Lower lobe of right lung (tissue), 2 donors: Measurements from ENCODE around the gene KPNA3. TPM values are rescaled to one million over a fixed set of nuclear protein-coding genes. Genes with fewer than 3 reads are reported as not detected.

ENCODE experiments used
- ATAC-seq, 2 donors: fragments of 200-7000 bp; cut with Tn5 transposase; one replicate each; pipeline ENCODE4 v1.9.1; 2020 to 2022; ENCODE audit warnings: mild to moderate bottlenecking in 2 of 2, moderate library complexity in 2 of 2
- DNase-seq: peaks from one replicate; pipeline ENCODE4 v3.0.0-alpha.2; 2020
- H3K27ac ChIP-seq: fragments of 200-600 bp; one replicate; pipeline ENCODE4 v1.8.0; 2022
- H3K27me3 ChIP-seq: fragments of 200-600 bp; one replicate; pipeline ENCODE4 v1.8.0; 2022; ENCODE audit warnings: low read depth
- H3K36me3 ChIP-seq: fragments of 200-600 bp; one replicate; pipeline ENCODE4 v1.8.0; 2022; ENCODE audit warnings: mild to moderate bottlenecking
- H3K4me1 ChIP-seq: fragments of 200-600 bp; one replicate; pipeline ENCODE4 v1.8.0; 2022
- H3K4me3 ChIP-seq: fragments of 200-600 bp; one replicate; pipeline ENCODE4 v1.8.0; 2022; ENCODE audit warnings: mild to moderate bottlenecking
- H3K9me3 ChIP-seq: fragments of 200-600 bp; one replicate; pipeline ENCODE4 v1.8.0; 2022
- intact Hi-C: fragments of 100-400 bp; cut with DNase I; formaldehyde crosslinking; loops from one replicate; pipeline ENCODE4 v1.11.0; 2022
- total RNA-seq: library from RNA; stranded (reverse); fragmentation: NEBNext Ultra II Directional; extraction: Animal tissue kit (Norgen Biotek cat#: 25700); gene quantifications from one replicate; pipeline ENCODE4 v1.2.1, GENCODE V29; 2021
- TF ChIP-seq, protein P1 (sequence below): fragments of 200-600 bp; IDR thresholded peaks from one replicate; pipeline ENCODE4 v1.8.0; 2022; ENCODE audit warnings: antibody characterized with exemption, mild to moderate bottlenecking
- donor health status: DM: no; HTN: yes; CAD: no; lungs with severe emphysema.

KPNA3 gene
- total RNA-seq, 1 donor from 2014 or later, result 31.9 TPM

DNA sequence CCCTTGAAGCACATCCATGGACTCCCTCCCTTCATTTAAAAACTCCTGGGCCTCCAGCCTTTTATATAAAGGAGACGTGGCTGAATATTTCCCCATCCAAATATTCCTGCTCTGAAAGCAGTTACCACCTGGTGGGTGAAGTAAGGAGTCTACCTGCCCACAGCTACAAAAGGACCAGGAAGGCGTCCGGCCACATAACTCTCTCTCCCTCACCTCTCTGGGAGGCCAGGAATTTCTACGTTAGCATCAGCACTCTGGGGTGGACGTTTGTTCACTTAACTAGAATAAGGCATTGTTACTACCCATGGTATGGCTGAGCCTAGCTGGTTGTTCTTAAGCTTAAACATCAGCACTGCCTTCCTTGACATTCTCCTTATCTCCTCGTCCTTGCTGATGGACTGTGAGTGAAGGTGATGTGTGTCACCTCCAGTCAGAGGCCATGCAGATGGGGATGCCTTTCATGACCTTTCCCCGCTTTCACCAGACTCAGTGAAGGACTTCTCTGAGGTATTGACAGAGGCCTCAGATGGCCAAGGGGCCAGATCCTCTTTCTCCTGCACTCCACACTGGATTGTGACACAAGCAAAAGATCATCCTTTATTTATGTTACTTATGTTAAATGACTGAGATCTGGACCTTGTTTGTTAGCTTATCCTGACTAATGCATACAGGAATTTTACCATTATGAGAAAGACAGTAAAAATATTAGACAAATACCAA, 22.2 kb upstream of the KPNA3 start:
- ATAC-seq (no peak), DNase-seq (no peak)
- Histone ChIP-seq H3K4me3 (no peak overlapping the region), H3K27me3 (no peaks in the 10 kb centered on the region), H3K9me3 (no peaks in the 10 kb centered on the region), H3K27ac (no peak overlapping the region), H3K36me3 (no peaks in the 10 kb centered on the region), H3K4me1 (no peaks in the 10 kb centered on the region)
- TF ChIP-seq, protein P1, sequence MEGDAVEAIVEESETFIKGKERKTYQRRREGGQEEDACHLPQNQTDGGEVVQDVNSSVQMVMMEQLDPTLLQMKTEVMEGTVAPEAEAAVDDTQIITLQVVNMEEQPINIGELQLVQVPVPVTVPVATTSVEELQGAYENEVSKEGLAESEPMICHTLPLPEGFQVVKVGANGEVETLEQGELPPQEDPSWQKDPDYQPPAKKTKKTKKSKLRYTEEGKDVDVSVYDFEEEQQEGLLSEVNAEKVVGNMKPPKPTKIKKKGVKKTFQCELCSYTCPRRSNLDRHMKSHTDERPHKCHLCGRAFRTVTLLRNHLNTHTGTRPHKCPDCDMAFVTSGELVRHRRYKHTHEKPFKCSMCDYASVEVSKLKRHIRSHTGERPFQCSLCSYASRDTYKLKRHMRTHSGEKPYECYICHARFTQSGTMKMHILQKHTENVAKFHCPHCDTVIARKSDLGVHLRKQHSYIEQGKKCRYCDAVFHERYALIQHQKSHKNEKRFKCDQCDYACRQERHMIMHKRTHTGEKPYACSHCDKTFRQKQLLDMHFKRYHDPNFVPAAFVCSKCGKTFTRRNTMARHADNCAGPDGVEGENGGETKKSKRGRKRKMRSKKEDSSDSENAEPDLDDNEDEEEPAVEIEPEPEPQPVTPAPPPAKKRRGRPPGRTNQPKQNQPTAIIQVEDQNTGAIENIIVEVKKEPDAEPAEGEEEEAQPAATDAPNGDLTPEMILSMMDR, result no peak
- intact Hi-C loops, result no loop called here

DNA sequence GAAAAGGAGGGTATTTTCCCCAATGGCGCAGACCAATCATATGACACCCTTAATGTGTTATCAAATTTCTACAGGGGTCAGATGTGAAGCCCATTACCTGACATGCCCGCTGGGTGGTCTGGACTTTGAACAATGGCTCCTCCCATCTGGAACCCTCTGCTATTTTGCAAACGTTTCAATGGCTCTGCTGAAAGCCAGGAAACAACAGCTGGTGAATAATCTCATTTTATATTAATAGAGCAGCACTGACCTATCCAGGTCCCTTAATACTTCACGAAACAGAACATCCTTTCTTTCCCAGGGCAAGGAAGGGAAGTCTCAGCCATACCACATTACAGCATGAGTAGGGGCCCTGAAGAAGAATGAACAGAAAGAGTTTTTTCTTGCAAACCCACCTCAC, 20.3 kb upstream of the KPNA3 start:
- no peak overlapping the region for H3K27ac ChIP-seq
- TF ChIP-seq, protein P1, result no peak
- DNase-seq (no peak), ATAC-seq (no peak)
- no peaks in the 10 kb centered on the region for H3K36me3 ChIP-seq
- no peaks in the 10 kb centered on the region for H3K27me3 ChIP-seq
- intact Hi-C loops, result no loop called here
- no peaks in the 10 kb centered on the region for H3K9me3 ChIP-seq
- no peaks in the 10 kb centered on the region for H3K4me1 ChIP-seq
- no peak overlapping the region for H3K4me3 ChIP-seq

DNA sequence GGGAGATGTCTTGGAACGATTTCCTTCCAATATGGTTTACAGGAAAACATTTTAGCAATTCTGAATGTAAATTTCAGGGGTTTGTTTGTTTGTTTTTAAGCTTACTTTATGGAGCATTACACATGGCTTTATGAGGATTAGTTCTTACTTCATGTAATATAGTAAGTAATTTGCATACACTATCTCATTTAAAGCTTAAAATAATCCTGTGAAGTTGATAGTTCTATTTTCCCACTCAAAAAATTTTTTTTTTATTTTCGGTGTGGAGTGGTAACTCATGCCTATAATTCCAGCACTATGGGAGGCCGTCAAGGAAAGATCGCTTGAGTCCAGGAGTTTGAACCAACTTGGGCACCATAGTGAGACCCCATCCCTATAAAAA, 19.0 kb upstream of the KPNA3 start:
- intact Hi-C loops, result no loop called here
- no peak for ATAC-seq

DNA sequence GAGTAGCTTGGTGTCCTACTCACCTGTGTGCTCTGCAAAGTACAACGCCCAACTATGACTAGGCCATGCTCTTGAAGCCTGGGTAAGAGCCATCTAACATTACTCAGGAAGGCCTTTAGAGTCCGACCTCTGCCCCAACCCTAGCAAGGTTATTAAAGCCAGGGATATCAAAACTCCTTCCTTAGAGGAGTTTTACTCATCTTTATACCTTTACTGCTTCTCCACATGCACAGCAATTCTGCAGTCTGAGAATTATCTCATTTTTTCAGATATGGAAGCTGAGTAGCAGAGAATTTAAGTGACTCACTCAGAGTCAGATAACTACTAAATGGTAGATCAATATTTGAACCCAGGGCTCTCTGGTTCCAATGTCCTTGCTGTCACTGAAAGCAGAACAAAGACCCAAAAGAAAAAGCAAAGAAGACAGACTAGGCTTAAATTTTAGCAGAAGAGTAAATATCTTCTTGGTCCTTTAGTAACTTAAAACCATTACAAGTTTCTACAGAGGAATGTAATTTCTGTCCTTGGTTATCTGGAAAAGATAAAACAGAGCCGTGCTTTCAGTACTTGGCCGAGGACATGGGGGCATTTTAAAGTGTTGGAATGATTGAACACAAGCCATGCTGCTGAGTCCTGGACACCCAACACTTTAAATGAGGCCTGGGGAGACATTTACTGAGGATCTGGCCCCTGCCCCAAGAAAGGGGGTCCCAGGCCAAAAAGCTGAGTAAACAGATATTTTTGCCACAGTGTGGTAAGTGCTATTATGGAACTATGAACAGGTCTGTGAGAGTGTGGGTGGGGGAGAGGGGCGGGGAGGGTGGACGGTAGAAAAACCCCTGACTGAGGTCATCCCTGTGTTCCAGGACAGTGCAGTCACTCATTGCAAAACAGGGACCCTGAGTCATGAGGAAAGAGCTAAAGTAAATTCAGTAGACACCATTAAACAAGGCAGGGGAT, 18.4 kb upstream of the KPNA3 start:
- ATAC-seq, result peak in 1 of 2 donors; percentile 50
- H3K27ac ChIP-seq, result no peak overlapping the region

More for the DNA sequence above, 19.0 kb upstream of the KPNA3 start:
- no peaks in the 10 kb centered on the region for H3K36me3 ChIP-seq
- H3K27me3 ChIP-seq, result no peaks in the 10 kb centered on the region
- no peak for DNase-seq
- no peak overlapping the region for H3K27ac ChIP-seq
- TF ChIP-seq, protein P1, result no peak
- H3K4me3 ChIP-seq, result no peak overlapping the region
- H3K4me1 ChIP-seq, result no peaks in the 10 kb centered on the region
- H3K9me3 ChIP-seq, result no peaks in the 10 kb centered on the region

DNA sequence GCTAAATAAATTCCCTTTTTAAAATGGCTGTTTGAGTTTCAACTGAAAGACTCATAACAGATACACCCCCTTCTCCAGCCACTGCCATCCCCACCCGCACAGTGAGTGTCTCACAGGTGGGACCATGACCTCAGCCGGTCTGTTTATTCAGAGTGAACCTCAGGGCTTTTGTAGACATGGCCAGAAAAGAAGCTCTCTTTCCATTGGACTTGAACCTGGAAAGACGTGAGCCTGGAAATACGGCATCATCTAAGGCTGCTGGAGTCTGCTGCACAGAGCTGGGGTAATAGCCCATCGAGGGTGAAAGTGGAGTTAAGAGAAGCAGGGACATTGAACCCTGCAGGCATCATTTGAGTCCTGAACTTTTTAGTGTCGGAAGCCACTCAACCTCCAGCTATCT, 15.2 kb upstream of the KPNA3 start:
- H3K27ac ChIP-seq, result no peak overlapping the region
- H3K4me3 ChIP-seq, result no peak overlapping the region
- intact Hi-C loops, result no loop called here
- TF ChIP-seq, protein P1, result no peak
- no peaks in the 10 kb centered on the region for H3K9me3 ChIP-seq
- no peaks in the 10 kb centered on the region for H3K4me1 ChIP-seq
- H3K36me3 ChIP-seq, result no peaks in the 10 kb centered on the region
- DNase-seq (no peak), ATAC-seq (no peak)
- H3K27me3 ChIP-seq, result no peaks in the 10 kb centered on the region

More for the DNA sequence above, 18.4 kb upstream of the KPNA3 start:
- Histone ChIP-seq H3K4me1 (no peaks in the 10 kb centered on the region), H3K9me3 (no peaks in the 10 kb centered on the region), H3K36me3 (no peaks in the 10 kb centered on the region), H3K27me3 (no peaks in the 10 kb centered on the region), H3K4me3 (no peak overlapping the region)
- TF ChIP-seq, protein P1, result no peak
- no peak for DNase-seq
- intact Hi-C loops, result no loop called here
